IPS-20b (cell line): ENCODE measurements around the gene DNAJA4.
A peak's percentile ranks its signal among the peaks of the same experiment; 100 is the strongest.

Experiments used
- H3K27ac ChIP-seq: one replicate; pipeline ENCODE4 v1.5.1; 2013; ENCODE audit warnings: low read length
- H3K27me3 ChIP-seq: 2 replicates; pipeline ENCODE4 v1.6.1; 2013; ENCODE audit warnings: mild to moderate bottlenecking, low read length, inconsistent platforms; ENCODE audit not compliant: insufficient read depth
- H3K36me3 ChIP-seq: 2 replicates; pipeline ENCODE4 v1.6.1; 2013; ENCODE audit warnings: low read depth, mild to moderate bottlenecking, inconsistent platforms, low read length, moderate library complexity; ENCODE audit not compliant: insufficient read depth
- H3K4me1 ChIP-seq: 2 replicates; pipeline ENCODE4 v1.6.1; 2013; ENCODE audit warnings: mild to moderate bottlenecking, control low read depth, inconsistent platforms, low read length, moderate library complexity; ENCODE audit not compliant: insufficient read depth
- H3K4me3 ChIP-seq: 2 replicates; pipeline ENCODE4 v1.5.1; 2013; ENCODE audit warnings: mild to moderate bottlenecking, low read length, inconsistent platforms
- H3K9ac ChIP-seq: 2 replicates; pipeline ENCODE4 v1.6.1; 2013; ENCODE audit warnings: low read depth, mild to moderate bottlenecking, inconsistent platforms, low read length, moderate library complexity
- H3K9me3 ChIP-seq: 2 replicates; pipeline ENCODE4 v1.6.1; 2013; ENCODE audit warnings: mild to moderate bottlenecking, low read depth, low read length, inconsistent platforms; ENCODE audit not compliant: insufficient read depth

Gene DNAJA4

DNA sequence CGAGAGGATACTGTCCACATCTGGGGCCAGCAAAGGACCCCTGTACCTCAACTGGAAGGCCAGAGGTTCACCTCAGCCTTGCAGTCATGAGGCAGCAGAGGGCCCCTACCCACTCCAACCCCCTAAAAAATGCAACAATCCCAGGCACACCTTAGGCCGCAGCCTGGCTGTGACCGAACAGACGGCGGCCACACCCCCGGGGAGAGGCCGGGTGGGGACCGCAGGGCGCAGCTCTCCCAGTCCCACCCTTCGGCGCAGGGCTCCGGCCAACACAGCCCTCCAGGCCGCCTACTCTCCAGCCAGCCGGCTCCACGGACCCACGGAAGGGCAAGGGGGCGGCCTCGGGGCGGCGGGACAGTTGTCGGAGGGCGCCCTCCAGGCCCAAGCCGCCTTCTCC is 457 bp upstream of the DNAJA4 start:
- no peaks in the 10 kb centered on the region for H3K9me3 ChIP-seq
- H3K27me3 ChIP-seq, result peaks cover 23% of the 10 kb centered on the region
- H3K36me3 ChIP-seq, result no peaks in the 10 kb centered on the region
- H3K4me3 ChIP-seq, result no peak overlapping the region; the same call in 1 of the 2 replicates
- no peak overlapping the region for H3K27ac ChIP-seq
- H3K9ac ChIP-seq, result no peak overlapping the region
- H3K4me1 ChIP-seq, result no peaks in the 10 kb centered on the region

DNA sequence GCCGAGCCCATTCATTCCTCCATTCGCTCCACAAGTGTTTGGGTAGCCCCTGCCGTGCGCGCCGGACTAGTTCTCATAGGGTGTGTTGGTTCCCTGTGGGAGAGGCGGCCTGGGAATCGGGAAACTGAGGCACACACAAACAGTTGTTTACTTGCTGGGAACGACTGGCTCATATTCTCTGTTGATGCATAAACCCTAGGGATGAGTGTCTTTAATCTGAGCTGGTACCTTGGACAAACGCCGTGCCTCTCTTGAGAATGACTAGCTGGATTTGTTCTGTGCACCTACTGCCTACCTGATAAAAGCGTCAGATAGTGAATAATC is 737 bp downstream of the DNAJA4 start:
- no peak overlapping the region for H3K27ac ChIP-seq
- peak overlapping the region; percentile 51; the same call in 1 of the 2 replicates for H3K4me3 ChIP-seq
- H3K36me3 ChIP-seq, result no peaks in the 10 kb centered on the region

DNA sequence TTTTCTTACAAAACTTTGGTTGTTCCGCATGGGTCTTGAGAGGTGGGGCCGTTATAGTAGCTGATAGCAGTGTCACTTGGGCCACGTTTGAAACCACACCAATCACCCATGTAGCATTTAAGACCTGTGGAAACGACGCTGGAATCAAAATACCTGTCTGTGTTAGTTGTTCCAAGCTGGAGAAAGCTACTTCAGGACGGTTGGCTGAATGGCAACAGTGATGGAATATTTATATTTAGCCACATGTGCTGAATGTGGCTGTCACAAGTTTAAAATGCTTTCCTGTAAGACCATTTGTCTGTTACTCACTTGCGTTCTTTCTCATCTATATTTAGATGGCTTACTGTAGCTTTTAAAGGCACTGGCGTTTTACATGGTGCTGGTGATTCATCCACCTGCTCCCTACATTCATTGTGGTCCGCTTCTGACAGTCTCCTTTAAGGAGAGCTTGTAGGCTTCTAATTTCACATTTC is 1.4 kb downstream of the DNAJA4 start:
- Histone ChIP-seq H3K4me3 (no peak overlapping the region), H3K9me3 (no peaks in the 10 kb centered on the region), H3K9ac (no peak overlapping the region), H3K27me3 (peaks cover 23% of the 10 kb centered on the region), H3K4me1 (no peaks in the 10 kb centered on the region), H3K36me3 (no peaks in the 10 kb centered on the region), H3K27ac (no peak overlapping the region)

More for the DNA sequence above, 737 bp downstream of the DNAJA4 start:
- Histone ChIP-seq H3K9ac (peak overlapping the region; percentile 23; the same call in 1 of the 2 replicates), H3K9me3 (no peaks in the 10 kb centered on the region), H3K27me3 (peaks cover 23% of the 10 kb centered on the region), H3K4me1 (no peaks in the 10 kb centered on the region)

DNA sequence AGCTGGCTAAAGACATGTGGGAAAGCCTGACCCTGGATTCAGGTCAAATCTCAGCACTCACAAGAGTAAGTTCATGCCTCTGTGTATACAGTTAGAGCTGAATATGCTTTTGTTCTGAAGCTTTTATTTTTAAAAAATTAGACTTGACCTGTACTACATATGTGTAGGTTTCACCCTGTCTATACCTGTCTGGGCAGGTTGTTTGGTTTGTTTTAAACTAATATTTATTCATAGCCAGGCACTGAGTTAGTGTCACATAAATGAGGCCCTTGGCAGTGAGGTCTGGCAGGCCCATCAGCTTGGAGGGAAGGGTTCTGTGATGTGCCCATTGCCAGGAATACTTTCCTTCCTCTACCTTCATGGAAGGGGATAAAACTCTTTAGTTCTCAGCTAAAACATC is 1.9 kb downstream of the DNAJA4 start:
- Histone ChIP-seq H3K9ac (no peak overlapping the region), H3K27ac (no peak overlapping the region), H3K4me1 (no peaks in the 10 kb centered on the region), H3K4me3 (no peak overlapping the region), H3K27me3 (peaks cover 23% of the 10 kb centered on the region), H3K36me3 (no peaks in the 10 kb centered on the region), H3K9me3 (no peaks in the 10 kb centered on the region)

DNA sequence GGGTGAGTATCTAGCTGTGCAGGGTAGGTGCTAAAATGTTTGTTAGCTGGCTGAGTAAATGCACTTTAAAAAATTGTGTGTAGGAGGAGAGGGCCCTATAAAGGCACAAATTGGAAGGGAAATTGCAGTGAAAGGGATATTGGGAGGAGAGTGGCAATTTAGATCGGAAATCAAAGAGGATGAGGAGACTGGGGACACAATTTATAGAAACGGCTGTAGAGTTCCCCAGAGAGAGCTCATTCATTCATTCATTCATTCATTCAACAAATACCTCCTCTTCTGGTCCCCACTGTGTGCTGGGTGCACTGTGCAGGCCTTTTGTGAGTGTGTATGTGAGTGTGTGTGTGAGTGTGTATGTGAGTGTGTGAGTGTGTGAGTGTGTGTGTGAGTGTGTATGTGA is 2.4 kb downstream of the DNAJA4 start:
- Histone ChIP-seq H3K36me3 (no peaks in the 10 kb centered on the region), H3K27me3 (peaks cover 23% of the 10 kb centered on the region), H3K4me1 (no peaks in the 10 kb centered on the region), H3K9me3 (no peaks in the 10 kb centered on the region), H3K27ac (no peak overlapping the region), H3K9ac (no peak overlapping the region), H3K4me3 (no peak overlapping the region)

DNA sequence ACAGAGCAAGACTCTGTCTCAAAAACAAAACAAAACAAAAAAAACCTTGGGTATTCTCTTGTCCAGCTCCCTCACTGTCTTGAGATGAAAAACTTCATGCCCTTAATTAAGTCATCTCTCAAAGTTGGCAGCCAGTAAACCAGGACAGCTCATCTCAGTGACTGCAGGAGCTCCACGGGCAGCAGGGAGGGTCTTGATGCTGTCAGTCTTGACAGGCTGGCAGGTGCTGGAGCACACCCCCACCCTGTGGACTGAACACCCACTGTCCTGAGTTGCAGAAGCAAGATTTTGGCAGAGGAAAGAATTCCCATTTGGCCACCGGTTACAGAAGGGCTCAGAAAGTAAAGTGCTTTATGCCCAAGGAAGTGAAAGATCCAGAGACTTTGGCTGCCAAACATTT is 8.0 kb downstream of the DNAJA4 start:
- H3K4me3 ChIP-seq, result no peak overlapping the region
- H3K36me3 ChIP-seq, result no peaks in the 10 kb centered on the region
- H3K4me1 ChIP-seq, result no peaks in the 10 kb centered on the region
- no peaks in the 10 kb centered on the region for H3K27me3 ChIP-seq
- H3K9ac ChIP-seq, result no peak overlapping the region
- H3K9me3 ChIP-seq, result no peaks in the 10 kb centered on the region
- no peak overlapping the region for H3K27ac ChIP-seq

DNA sequence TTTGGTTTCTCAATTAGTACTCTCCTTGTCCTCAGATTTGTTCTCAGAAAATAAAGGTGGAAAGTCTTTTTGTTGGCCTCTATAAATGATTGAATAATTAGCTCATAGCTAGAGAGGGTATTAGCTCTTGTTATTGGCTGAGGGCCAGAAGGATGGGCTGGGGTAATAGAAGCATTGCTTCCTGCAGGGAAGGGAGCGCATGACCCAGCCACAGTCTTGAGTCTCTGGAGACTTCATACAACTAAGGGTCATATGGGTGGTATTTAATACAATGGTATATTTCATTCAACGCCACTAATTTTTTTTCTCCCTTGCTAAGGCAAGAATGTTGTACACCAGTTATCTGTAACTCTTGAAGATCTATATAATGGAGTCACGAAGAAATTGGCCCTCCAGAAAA is 8.4 kb downstream of the DNAJA4 start:
- Histone ChIP-seq H3K36me3 (no peaks in the 10 kb centered on the region), H3K4me3 (no peak overlapping the region), H3K9ac (no peak overlapping the region), H3K9me3 (no peaks in the 10 kb centered on the region), H3K27me3 (no peaks in the 10 kb centered on the region), H3K4me1 (no peaks in the 10 kb centered on the region), H3K27ac (no peak overlapping the region)

DNA sequence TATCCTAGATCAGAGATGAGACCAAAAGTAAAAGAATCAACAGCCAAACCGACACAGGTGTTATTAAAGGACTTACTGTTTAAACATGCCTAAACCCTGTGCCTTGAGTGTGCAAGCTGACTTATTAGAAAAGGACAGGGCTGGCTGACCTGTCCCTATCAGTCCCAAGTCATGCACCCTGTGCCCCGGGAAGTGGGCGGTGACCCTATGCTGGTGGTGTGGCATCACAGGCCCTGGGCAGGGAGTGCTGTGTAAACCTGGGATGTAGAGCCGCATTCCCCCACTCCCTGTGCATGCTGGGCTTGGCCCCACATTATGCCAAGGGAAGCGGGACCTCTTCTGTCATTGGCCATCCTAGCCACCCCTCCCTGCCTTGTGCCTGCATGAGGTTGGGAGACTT is 10.6 kb downstream of the DNAJA4 start:
- no peaks in the 10 kb centered on the region for H3K9me3 ChIP-seq
- no peaks in the 10 kb centered on the region for H3K36me3 ChIP-seq
- no peak overlapping the region for H3K27ac ChIP-seq
- no peak overlapping the region for H3K9ac ChIP-seq
- H3K4me1 ChIP-seq, result no peaks in the 10 kb centered on the region
- no peak overlapping the region for H3K4me3 ChIP-seq
- H3K27me3 ChIP-seq, result no peaks in the 10 kb centered on the region

DNA sequence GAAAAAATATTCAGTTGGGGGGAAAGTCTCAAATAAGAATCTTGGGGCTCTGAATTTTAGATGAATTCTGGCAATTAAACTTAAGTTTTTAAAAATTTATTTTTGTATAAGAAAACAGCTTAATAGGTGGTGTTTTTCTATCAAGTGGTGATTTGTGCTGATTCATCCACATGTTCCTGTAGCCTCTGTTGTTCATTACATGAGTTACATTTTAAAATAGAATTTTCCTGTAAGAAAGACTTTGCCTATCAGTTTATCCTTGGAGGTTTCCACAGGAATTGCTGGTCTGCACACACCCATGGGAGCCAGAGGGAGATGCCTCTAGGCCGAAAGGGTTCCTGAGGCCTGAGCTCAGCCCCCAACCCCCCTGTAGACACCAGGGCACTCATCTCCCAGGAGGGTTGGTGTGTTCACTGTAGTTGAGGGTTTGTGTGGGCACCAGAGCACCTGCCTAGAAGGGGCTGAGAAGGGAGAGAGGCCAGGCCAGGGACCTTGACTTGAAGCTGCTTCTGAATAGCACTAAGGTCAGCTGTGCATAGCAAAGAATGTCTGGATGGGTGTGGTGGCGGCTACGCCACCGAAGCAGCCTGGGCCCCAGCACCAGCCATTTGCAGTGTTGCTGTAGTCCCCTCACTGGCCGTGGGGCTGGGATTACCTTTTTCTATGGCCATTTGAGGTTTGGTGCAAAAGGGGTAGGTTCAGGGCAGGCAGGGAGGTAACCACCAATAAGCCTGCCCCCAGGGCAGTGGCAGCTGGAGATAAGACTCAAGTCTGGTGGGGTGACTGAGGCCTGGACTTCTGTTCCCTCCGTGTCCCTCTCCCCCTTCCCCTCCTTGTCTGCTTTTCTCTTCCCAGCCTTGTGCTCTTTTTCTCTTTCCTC is 11.9 kb downstream of the DNAJA4 start:
- Histone ChIP-seq H3K36me3 (peaks cover under 1% of the 10 kb centered on the region; the same call in 1 of the 2 replicates), H3K4me3 (no peak overlapping the region), H3K9ac (no peak overlapping the region), H3K27ac (no peak overlapping the region), H3K9me3 (no peaks in the 10 kb centered on the region), H3K27me3 (no peaks in the 10 kb centered on the region), H3K4me1 (no peaks in the 10 kb centered on the region)

DNA sequence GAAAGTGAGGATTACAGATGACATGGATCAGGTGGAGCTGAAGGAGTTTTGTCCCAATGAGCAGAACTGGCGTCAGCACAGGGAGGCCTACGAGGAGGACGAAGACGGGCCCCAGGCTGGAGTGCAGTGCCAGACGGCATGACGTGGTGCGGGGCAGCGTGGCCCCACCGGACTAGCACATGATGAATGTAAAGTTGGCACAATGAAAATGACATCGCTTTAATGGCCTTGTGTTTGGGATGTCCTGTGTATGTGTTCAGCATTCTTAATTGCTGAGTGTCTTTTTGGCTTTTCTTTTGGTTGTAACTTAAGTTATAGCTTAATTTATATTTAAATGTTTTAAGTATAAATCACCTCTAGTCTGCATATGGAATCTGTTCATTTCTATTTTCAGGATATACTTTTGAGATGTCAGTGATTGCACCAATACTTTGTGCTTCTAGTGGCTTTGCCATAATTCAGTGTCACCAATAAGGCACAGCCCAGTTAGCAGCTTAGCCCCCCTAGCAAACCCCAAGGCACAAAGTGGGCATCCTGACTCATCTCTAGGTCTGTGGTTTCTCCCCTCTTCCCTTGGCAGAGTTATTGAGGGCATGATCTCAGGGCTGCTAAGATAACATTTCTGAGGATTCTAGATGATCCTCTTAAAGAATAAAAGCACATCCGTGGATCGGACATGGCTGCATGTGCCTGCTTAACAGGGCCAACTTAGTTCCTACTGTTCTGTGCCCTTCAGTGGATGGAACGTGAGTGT is 16.1 kb downstream of the DNAJA4 start:
- H3K4me1 ChIP-seq, result no peaks in the 10 kb centered on the region
- H3K4me3 ChIP-seq, result no peak overlapping the region
- no peak overlapping the region for H3K9ac ChIP-seq
- H3K9me3 ChIP-seq, result no peaks in the 10 kb centered on the region
- H3K27ac ChIP-seq, result no peak overlapping the region
- H3K27me3 ChIP-seq, result no peaks in the 10 kb centered on the region
- H3K36me3 ChIP-seq, result peaks cover 40% of the 10 kb centered on the region

DNA sequence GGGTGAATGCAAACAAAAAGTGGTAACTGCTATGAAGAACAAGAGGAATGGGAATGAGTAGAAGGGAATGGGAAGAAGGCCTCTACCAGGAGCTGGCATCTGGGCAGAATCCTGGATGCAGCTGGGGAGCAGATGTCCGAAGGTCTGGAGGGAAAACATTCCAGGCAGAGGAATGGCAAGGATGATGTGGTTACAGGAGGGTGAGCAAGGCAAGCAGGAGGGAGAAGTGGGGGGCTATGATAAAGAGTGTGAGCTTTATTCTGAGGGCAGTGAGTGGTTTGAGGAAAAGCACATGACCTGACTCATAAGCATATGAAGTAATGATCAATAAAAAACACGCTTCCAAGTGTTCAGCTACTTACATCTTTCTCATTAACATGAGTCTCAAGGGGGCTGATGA is 18.0 kb downstream of the DNAJA4 start:
- H3K9me3 ChIP-seq, result no peaks in the 10 kb centered on the region
- no peaks in the 10 kb centered on the region for H3K4me1 ChIP-seq
- H3K36me3 ChIP-seq, result peaks cover 52% of the 10 kb centered on the region

DNA sequence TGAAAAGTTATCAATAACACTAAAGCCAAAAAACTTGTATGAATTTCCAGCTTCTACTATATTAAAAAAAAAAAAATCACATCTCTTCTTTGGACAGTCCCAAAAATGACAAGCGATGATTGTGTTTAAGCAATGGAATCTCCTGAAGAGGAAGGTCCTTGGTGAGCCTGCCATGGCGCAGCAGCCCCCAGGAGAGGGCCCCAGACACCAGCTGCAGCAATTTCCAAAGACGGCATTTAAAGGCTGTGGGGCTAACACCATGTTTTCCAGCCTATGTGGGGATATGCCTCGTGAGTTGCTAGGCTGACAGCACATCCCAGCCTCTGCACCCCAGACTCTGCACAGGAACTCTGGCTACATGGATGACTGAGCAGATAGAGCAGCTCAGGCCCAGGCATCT is 20.4 kb downstream of the DNAJA4 start:
- Histone ChIP-seq H3K36me3 (peaks cover 76% of the 10 kb centered on the region), H3K4me3 (no peak overlapping the region), H3K9ac (no peak overlapping the region), H3K9me3 (no peaks in the 10 kb centered on the region), H3K4me1 (no peaks in the 10 kb centered on the region), H3K27ac (no peak overlapping the region), H3K27me3 (no peaks in the 10 kb centered on the region)

More for the DNA sequence above, 18.0 kb downstream of the DNAJA4 start:
- no peak overlapping the region for H3K4me3 ChIP-seq
- H3K27ac ChIP-seq, result no peak overlapping the region
- H3K27me3 ChIP-seq, result no peaks in the 10 kb centered on the region
- H3K9ac ChIP-seq, result no peak overlapping the region
